WTC11 (cell line): ENCODE data around the gene MSI2. TPM values are rescaled to one million over a fixed set of nuclear protein-coding genes. Genes with fewer than 3 reads are reported as not detected.

ENCODE experiments used
- ATAC-seq: fragments of 200-7000 bp; cut with Tn5 transposase; 2 replicates; pipeline ENCODE4 v1.10.0; 2021; ENCODE audit warnings: mild to moderate bottlenecking, moderate library complexity
- CTCF ChIA-PET: fragments of 300-600 bp; sonication (Branson Sonifier 250); formaldehyde crosslinking; loops from one replicate; lab custom pipeline; 2021; ENCODE audit warnings: antibody characterized with exemption; lab: Charles Lee
- POLR2A ChIA-PET: fragments of 350-600 bp; sonication (Branson Sonifier 250); formaldehyde crosslinking; loops from one replicate; lab custom pipeline; 2021; ENCODE audit warnings: antibody characterized with exemption; lab: Charles Lee
- DNase-seq: peaks from one replicate; pipeline ENCODE4 v3.0.0; 2021; ENCODE audit warnings: low spot score
- H3K27ac Mint-ChIP-seq: 2 replicates; pipeline ENCODE4 v1.8.0; 2021; ENCODE audit warnings: mixed read lengths
- H3K27me3 Mint-ChIP-seq: 2 replicates; pipeline ENCODE4 v1.8.0; 2021; ENCODE audit warnings: low read depth, mild to moderate bottlenecking, moderate library complexity, mixed read lengths
- H3K36me3 Mint-ChIP-seq: 2 replicates; pipeline ENCODE4 v1.8.0; 2021; ENCODE audit warnings: mixed read lengths
- H3K4me1 Mint-ChIP-seq: 2 replicates; pipeline ENCODE4 v1.8.0; 2022; ENCODE audit warnings: mixed read lengths
- H3K4me3 Mint-ChIP-seq: 2 replicates; pipeline ENCODE4 v1.8.0; 2021; ENCODE audit warnings: mild to moderate bottlenecking, moderate library complexity, mixed read lengths
- H3K9me3 Mint-ChIP-seq: 2 replicates; pipeline ENCODE4 v1.8.0; 2021; ENCODE audit warnings: mixed read lengths
- CREB1 ChIP-seq: sonication (generic); formaldehyde crosslinking; IDR thresholded peaks from 2 replicates; pipeline ENCODE4 v1.8.0; 2023; ENCODE audit warnings: mild to moderate bottlenecking, missing genetic modification reagents
- CREM ChIP-seq: sonication (generic); formaldehyde crosslinking; IDR thresholded peaks from 2 replicates; pipeline ENCODE4 v1.8.1; 2022; ENCODE audit warnings: mild to moderate bottlenecking, missing genetic modification reagents, moderate library complexity
- ELF4 ChIP-seq: sonication (generic); formaldehyde crosslinking; IDR thresholded peaks from 2 replicates; pipeline ENCODE4 v1.8.1; 2022; ENCODE audit warnings: low read depth, mild to moderate bottlenecking, moderate library complexity, missing genetic modification reagents
- EMX1 ChIP-seq: fragments of 250-450 bp; sonication (Bioruptor Pico); IDR thresholded peaks from 2 replicates; pipeline ENCODE4 v1.8.0; 2021; ENCODE audit warnings: mild to moderate bottlenecking
- FOXJ3 ChIP-seq: sonication (generic); formaldehyde crosslinking; IDR thresholded peaks from 2 replicates; pipeline ENCODE4 v1.9.0; 2021; ENCODE audit warnings: missing genetic modification reagents, mild to moderate bottlenecking, borderline replicate concordance
- FOXP1 ChIP-seq: sonication (generic); formaldehyde crosslinking; IDR thresholded peaks from 2 replicates; pipeline ENCODE4 v1.8.0; 2022; ENCODE audit warnings: missing genetic modification reagents, mild to moderate bottlenecking, moderate library complexity, borderline replicate concordance
- GRHL2 ChIP-seq: fragments of 250-450 bp; sonication (Bioruptor Pico); IDR thresholded peaks from 2 replicates; pipeline ENCODE4 v1.8.0; 2022; ENCODE audit warnings: mild to moderate bottlenecking, moderate library complexity; ENCODE audit not compliant: insufficient replicate concordance, severe bottlenecking
- JAZF1 ChIP-seq: fragments of 250-450 bp; sonication (Bioruptor Pico); IDR thresholded peaks from 2 replicates; pipeline ENCODE4 v1.9.0; 2021; ENCODE audit warnings: moderate library complexity, mild to moderate bottlenecking, inconsistent platforms
- NFE2L1 ChIP-seq: sonication (generic); formaldehyde crosslinking; IDR thresholded peaks from 2 replicates; pipeline ENCODE4 v1.8.1; 2023; ENCODE audit warnings: missing genetic modification reagents
- NR1H2 ChIP-seq: sonication (generic); formaldehyde crosslinking; IDR thresholded peaks from 2 replicates; pipeline ENCODE4 v1.9.0; 2021; ENCODE audit warnings: mild to moderate bottlenecking, moderate library complexity, missing genetic modification reagents
- NR2C2 ChIP-seq: sonication (generic); formaldehyde crosslinking; IDR thresholded peaks from 2 replicates; pipeline ENCODE4 v1.8.0; 2022; ENCODE audit warnings: mild to moderate bottlenecking, missing genetic modification reagents
- SMAD3 ChIP-seq: sonication (generic); formaldehyde crosslinking; IDR thresholded peaks from 2 replicates; pipeline ENCODE4 v1.8.0; 2022; ENCODE audit warnings: missing genetic modification reagents, mild to moderate bottlenecking, borderline replicate concordance
- ZBTB43 ChIP-seq: sonication (generic); formaldehyde crosslinking; IDR thresholded peaks from 2 replicates; pipeline ENCODE4 v1.8.1; 2023; ENCODE audit warnings: mild to moderate bottlenecking, missing genetic modification reagents
- ZNF232 ChIP-seq: sonication (generic); formaldehyde crosslinking; IDR thresholded peaks from 2 replicates; pipeline ENCODE4 v1.8.0; 2022; ENCODE audit warnings: mild to moderate bottlenecking, missing genetic modification reagents
- ZNF263 ChIP-seq: sonication (generic); formaldehyde crosslinking; IDR thresholded peaks from 2 replicates; pipeline ENCODE4 v1.8.1; 2022; ENCODE audit warnings: low read depth, mild to moderate bottlenecking, moderate library complexity, missing genetic modification reagents
- ZNF396 ChIP-seq: fragments of 250-450 bp; sonication (Bioruptor Pico); IDR thresholded peaks from 2 replicates; pipeline ENCODE4 v1.8.0; 2021; ENCODE audit warnings: mild to moderate bottlenecking, moderate library complexity, borderline replicate concordance
- ZNF425 ChIP-seq: fragments of 250-450 bp; sonication (Bioruptor Pico); conservative IDR thresholded peaks from 2 replicates; pipeline ENCODE4 v1.9.0; 2021; ENCODE audit warnings: mild to moderate bottlenecking
- ZNF671 ChIP-seq: fragments of 250-450 bp; sonication (Bioruptor Pico); IDR thresholded peaks from 2 replicates; pipeline ENCODE4 v1.8.0; 2021; ENCODE audit warnings: mild to moderate bottlenecking
- total RNA-seq: library from RNA; stranded (reverse); gene quantifications from 3 replicates; pipeline ENCODE4 v1.2.3, GENCODE V29; 2021
- TF ChIP-seq, protein P1 (sequence below): sonication (generic); formaldehyde crosslinking; IDR thresholded peaks from 2 replicates; pipeline ENCODE4 v1.8.0; 2023; ENCODE audit warnings: missing genetic modification reagents
- TF ChIP-seq, protein P2 (sequence below): sonication (generic); formaldehyde crosslinking; IDR thresholded peaks from 2 replicates; pipeline ENCODE4 v1.8.1; 2022; ENCODE audit warnings: mild to moderate bottlenecking, moderate library complexity, missing genetic modification reagents
- TF ChIP-seq, protein P3 (sequence below): sonication (generic); formaldehyde crosslinking; IDR thresholded peaks from 2 replicates; pipeline ENCODE4 v1.8.1; 2023; ENCODE audit warnings: mild to moderate bottlenecking, missing genetic modification reagents, moderate library complexity

The MSI2 gene
- total RNA-seq, 1 experiment from 2014 or later: 82.1 TPM

DNA sequence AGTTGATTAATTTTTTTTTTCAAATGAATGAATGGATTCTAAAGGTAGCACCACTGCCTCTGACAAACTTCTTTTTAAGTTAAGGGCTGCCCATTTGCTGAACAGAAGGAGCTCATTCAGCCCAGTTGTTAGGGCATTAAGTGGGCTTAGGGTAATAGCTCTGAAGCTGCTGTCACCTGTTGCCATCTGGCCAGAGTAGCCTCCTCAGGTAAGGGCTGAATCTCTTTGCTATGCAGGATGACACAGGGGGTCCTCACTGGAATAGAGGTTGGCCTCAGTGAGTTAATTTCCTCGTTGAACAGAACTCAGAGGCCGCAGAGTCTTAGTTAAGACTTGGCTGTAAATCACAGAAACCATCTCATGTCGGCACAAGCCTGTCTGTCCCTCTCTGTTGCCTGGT, 255.9 kb downstream of the MSI2 start:
- Mint-ChIP-seq H3K4me3 (no peak overlapping the region), H3K27ac (no peak overlapping the region), H3K9me3 (no peaks in the 10 kb centered on the region; the same call in 1 of the 2 replicates), H3K4me1 (peaks cover 37% of the 10 kb centered on the region), H3K36me3 (0 out of 2 replicates have a peak, but pooled peaks cover 3% of the 10 kb centered on the region), H3K27me3 (no peaks in the 10 kb centered on the region)
- ChIA-PET POLR2A (no interaction called here), CTCF (interaction anchor here (0.6 to 1.4 kb wide), 3 partner anchors 10 to 40 kb away, joined by 3 read pairs; no protein-coding TSS in a partner anchor)
- DNase-seq: no peak
- no peak; the same call in 1 of the 2 replicates for ATAC-seq
- no peak for TF ChIP-seq FOXP1

DNA sequence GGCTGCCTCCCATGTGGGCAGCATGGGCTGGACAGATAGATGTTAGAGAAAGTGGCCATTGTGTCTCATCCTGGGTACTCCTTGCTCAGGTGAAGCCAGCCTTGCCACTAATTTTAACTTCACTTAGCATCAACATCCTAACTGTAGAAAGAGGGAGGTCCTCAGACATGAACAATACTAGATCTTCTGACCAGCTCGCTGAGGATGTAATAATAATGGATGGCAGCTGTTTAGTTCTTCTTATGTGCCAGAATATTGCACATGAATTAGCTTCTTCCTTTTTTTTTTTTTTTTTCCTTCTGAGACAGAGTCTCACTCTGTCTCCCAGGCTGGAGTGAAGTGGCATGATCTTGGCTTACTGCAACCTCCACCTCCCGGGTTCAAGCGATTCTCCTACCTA, 256.4 kb downstream of the MSI2 start:
- peaks cover 42% of the 10 kb centered on the region for H3K4me1 Mint-ChIP-seq
- H3K36me3 Mint-ChIP-seq: 0 out of 2 replicates have a peak, but pooled peaks cover 3% of the 10 kb centered on the region
- POLR2A ChIA-PET: no interaction called here
- DNase-seq: no peak
- TF ChIP-seq JAZF1 (CRISPR knock-in tag): no peak
- no peak for TF ChIP-seq ZNF263
- TF ChIP-seq ELF4 (CRISPR knock-in tag): no peak
- no peak for ATAC-seq
- H3K27ac Mint-ChIP-seq: no peak overlapping the region
- no peaks in the 10 kb centered on the region; the same call in 1 of the 2 replicates for H3K9me3 Mint-ChIP-seq
- H3K4me3 Mint-ChIP-seq: no peak overlapping the region
- CTCF ChIA-PET: interaction anchor here (1.4 kb wide), 1 partner anchor 9 kb away, joined by 3 read pairs; no protein-coding TSS in a partner anchor
- no peaks in the 10 kb centered on the region for H3K27me3 Mint-ChIP-seq

GRCh38 chr17:57513569-57513968, 257.2 kb downstream of the MSI2 start:
- ATAC-seq (no peak), DNase-seq (no peak)
- ChIA-PET CTCF (interaction anchor here (0.6 kb wide), 1 partner anchor 63 kb away, joined by 3 read pairs; no protein-coding TSS in a partner anchor), POLR2A (interaction anchor here (0.6 kb wide), 1 partner anchor 14 kb away, joined by 3 read pairs; no protein-coding TSS in a partner anchor)
- Mint-ChIP-seq H3K4me1 (peaks cover 50% of the 10 kb centered on the region), H3K9me3 (no peaks in the 10 kb centered on the region; the same call in 1 of the 2 replicates), H3K36me3 (0 out of 2 replicates have a peak, but pooled peaks cover 3% of the 10 kb centered on the region), H3K27ac (0 out of 2 replicates have a peak overlapping the region, but pooled peaks have one; percentile 37), H3K4me3 (no peak overlapping the region), H3K27me3 (no peaks in the 10 kb centered on the region)
- TF ChIP-seq NR1H2 (CRISPR knock-in tag) (no peak), FOXP1 (no peak), CREM (CRISPR knock-in tag) (no peak), EMX1 (CRISPR knock-in tag) (no peak), GRHL2 (CRISPR knock-in tag) (no peak), NR2C2 (CRISPR knock-in tag) (no peak), CREB1 (CRISPR knock-in tag) (no peak)
- TF ChIP-seq, protein P1, sequence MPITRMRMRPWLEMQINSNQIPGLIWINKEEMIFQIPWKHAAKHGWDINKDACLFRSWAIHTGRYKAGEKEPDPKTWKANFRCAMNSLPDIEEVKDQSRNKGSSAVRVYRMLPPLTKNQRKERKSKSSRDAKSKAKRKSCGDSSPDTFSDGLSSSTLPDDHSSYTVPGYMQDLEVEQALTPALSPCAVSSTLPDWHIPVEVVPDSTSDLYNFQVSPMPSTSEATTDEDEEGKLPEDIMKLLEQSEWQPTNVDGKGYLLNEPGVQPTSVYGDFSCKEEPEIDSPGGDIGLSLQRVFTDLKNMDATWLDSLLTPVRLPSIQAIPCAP: no peak

GRCh38 chr17:57514614-57515013, 258.3 kb downstream of the MSI2 start:
- Mint-ChIP-seq H3K9me3 (no peaks in the 10 kb centered on the region; the same call in 1 of the 2 replicates), H3K27me3 (no peaks in the 10 kb centered on the region), H3K4me1 (peaks cover 61% of the 10 kb centered on the region), H3K4me3 (no peak overlapping the region), H3K27ac (no peak overlapping the region), H3K36me3 (0 out of 2 replicates have a peak, but pooled peaks cover 3% of the 10 kb centered on the region)
- POLR2A ChIA-PET: interaction anchor here (0.7 kb wide), 1 partner anchor 20 kb away, joined by 3 read pairs; no protein-coding TSS in a partner anchor
- ATAC-seq (no peak), DNase-seq (no peak)
- CTCF ChIA-PET: interaction anchor here (0.8 kb wide), 1 partner anchor 13 kb away, joined by 7 read pairs; no protein-coding TSS in a partner anchor
- TF ChIP-seq SMAD3 (no peak), FOXJ3 (CRISPR knock-in tag) (no peak), ZNF232 (CRISPR knock-in tag) (no peak), ZBTB43 (no peak), ZNF396 (CRISPR knock-in tag) (no peak), NFE2L1 (CRISPR knock-in tag) (no peak), ZNF671 (no peak), ZNF425 (no peak)
- TF ChIP-seq, protein P2, sequence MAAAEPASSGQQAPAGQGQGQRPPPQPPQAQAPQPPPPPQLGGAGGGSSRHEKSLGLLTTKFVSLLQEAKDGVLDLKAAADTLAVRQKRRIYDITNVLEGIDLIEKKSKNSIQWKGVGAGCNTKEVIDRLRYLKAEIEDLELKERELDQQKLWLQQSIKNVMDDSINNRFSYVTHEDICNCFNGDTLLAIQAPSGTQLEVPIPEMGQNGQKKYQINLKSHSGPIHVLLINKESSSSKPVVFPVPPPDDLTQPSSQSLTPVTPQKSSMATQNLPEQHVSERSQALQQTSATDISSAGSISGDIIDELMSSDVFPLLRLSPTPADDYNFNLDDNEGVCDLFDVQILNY: no peak
- TF ChIP-seq, protein P3, sequence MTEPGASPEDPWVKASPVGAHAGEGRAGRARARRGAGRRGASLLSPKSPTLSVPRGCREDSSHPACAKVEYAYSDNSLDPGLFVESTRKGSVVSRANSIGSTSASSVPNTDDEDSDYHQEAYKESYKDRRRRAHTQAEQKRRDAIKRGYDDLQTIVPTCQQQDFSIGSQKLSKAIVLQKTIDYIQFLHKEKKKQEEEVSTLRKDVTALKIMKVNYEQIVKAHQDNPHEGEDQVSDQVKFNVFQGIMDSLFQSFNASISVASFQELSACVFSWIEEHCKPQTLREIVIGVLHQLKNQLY (CRISPR knock-in tag): no peak
